A549 (cell line): Measurements from ENCODE around the gene LSS. TPM values are rescaled to one million over a fixed set of nuclear protein-coding genes. Genes with fewer than 3 reads are reported as not detected.
"Not testable (repeated sequence)": the region's sequence is repeated elsewhere in the genome, so short reads cannot be mapped to it uniquely, and the experiment has no call there.

Experiments used
- ATAC-seq, 2 experiments: fragments of 200-7000 bp in 1 of 2; fragments of >200 bp in 1 of 2; cut with Nextera tagmentation in 1 of 2; cut with Tn5 transposase in 1 of 2; 3 replicates each; pipeline versions ENCODE4 v1.8.0 to v1.9.1; 2018 to 2020; ENCODE audit warnings: mild to moderate bottlenecking in 1 of 2, moderate library complexity in 1 of 2
- CTCF ChIA-PET: fragments of 300-600 bp; sonication (Branson Sonifier 250); formaldehyde crosslinking; extraction: SDS; loops from one replicate; lab custom pipeline; 2021; ENCODE audit warnings: antibody characterized with exemption, inconsistent platforms; lab: Yijun Ruan, JAX
- POLR2A ChIA-PET: fragments of 350-600 bp; formaldehyde crosslinking; extraction: SDS; loops from one replicate; lab custom pipeline; 2021; ENCODE audit warnings: antibody characterized with exemption, inconsistent platforms; lab: Yijun Ruan, JAX
- DNase-seq, 2 experiments: peaks; one replicate each; pipeline versions ENCODE4 v3.0.0 to v3.0.0-alpha.2; 2011 to 2016; ENCODE audit warnings: low read depth in 1 of 2, low spot score in 1 of 2
- FAIRE-seq: peaks from 2 replicates; lab custom pipeline; 2011; peaks lifted over from hg19 to GRCh38; lab: Jason Lieb, UNC
- H3K27ac ChIP-seq, 2 experiments: fragments of >200 bp; sonication (Bioruptor Twin); formaldehyde crosslinking; 3 replicates each; pipeline ENCODE4 v1.5.1; 2016 to 2017
- H3K4me1 ChIP-seq: fragments of >200 bp; sonication (Bioruptor Twin); formaldehyde crosslinking; 3 replicates; pipeline ENCODE4 v1.6.1; 2016
- H3K4me2 ChIP-seq: fragments of >200 bp; sonication (Bioruptor Twin); formaldehyde crosslinking; 3 replicates; pipeline ENCODE4 v1.6.1; 2016
- H3K4me3 ChIP-seq: fragments of >200 bp; sonication (Bioruptor Twin); formaldehyde crosslinking; 3 replicates; pipeline ENCODE4 v1.5.1; 2016
- H3K9me3 ChIP-seq: fragments of >200 bp; sonication (Bioruptor Twin); formaldehyde crosslinking; 3 replicates; pipeline ENCODE4 v1.6.1; 2016
- CBX2 ChIP-seq: fragments of 200-600 bp; sonication (generic); IDR thresholded peaks from 2 replicates; pipeline ENCODE4 v1.6.1; 2016; ENCODE audit warnings: low read depth, mild to moderate bottlenecking, borderline replicate concordance
- CEBPB ChIP-seq, 2 experiments: fragments of >200 bp in 1 of 2; sonication (Bioruptor Twin) in 1 of 2; formaldehyde crosslinking in 1 of 2; IDR thresholded peaks; 2 replicates each; pipeline ENCODE4 v1.6.1; 2012 to 2016
- CHD2 ChIP-seq: fragments of 150-350 bp; IDR thresholded peaks from 2 replicates; pipeline ENCODE4 v1.6.1; 2014; ENCODE audit warnings: low read length; ENCODE audit not compliant: partially characterized antibody
- CHD4 ChIP-seq: fragments of 200-600 bp; sonication (generic); IDR thresholded peaks from 2 replicates; pipeline ENCODE4 v1.6.1; 2016; ENCODE audit warnings: antibody characterized with exemption, mild to moderate bottlenecking, borderline replicate concordance
- EHF ChIP-seq: fragments of 250-450 bp; sonication (Bioruptor Pico); IDR thresholded peaks from 2 replicates; pipeline ENCODE4 v1.5.0; 2020; ENCODE audit warnings: mild to moderate bottlenecking
- ESRRA ChIP-seq: fragments of 150-350 bp; IDR thresholded peaks from 2 replicates; pipeline ENCODE4 v1.6.1; 2014; ENCODE audit warnings: mild to moderate bottlenecking, low read length, borderline replicate concordance
- HEYL ChIP-seq: fragments of 250-450 bp; sonication (Bioruptor Pico); IDR thresholded peaks from 2 replicates; pipeline ENCODE4 v1.8.0; 2021; ENCODE audit warnings: mild to moderate bottlenecking, moderate library complexity
- HOXB13 ChIP-seq: fragments of 250-450 bp; sonication (Bioruptor Pico); IDR thresholded peaks from 2 replicates; pipeline ENCODE4 v1.5.0; 2020; ENCODE audit warnings: low read depth, mild to moderate bottlenecking, moderate library complexity
- HOXB5 ChIP-seq: fragments of 250-450 bp; sonication (Bioruptor Pico); IDR thresholded peaks from 2 replicates; pipeline ENCODE4 v1.5.0; 2020; ENCODE audit warnings: mild to moderate bottlenecking, moderate library complexity
- JUN ChIP-seq, 2 experiments: fragments of >200 bp; sonication (Bioruptor Twin); formaldehyde crosslinking; IDR thresholded peaks; 2 replicates in 1 of 2; 3 replicates in 1 of 2; pipeline ENCODE4 v1.6.1; 2016 to 2017
- MAFK ChIP-seq: fragments of 450-650 bp; IDR thresholded peaks from 2 replicates; pipeline ENCODE4 v1.6.1; 2014; ENCODE audit not compliant: partially characterized antibody
- POLR2A ChIP-seq: IDR thresholded peaks from 2 replicates; pipeline ENCODE4 v1.6.1; 2012; ENCODE audit warnings: mild to moderate bottlenecking, low read length
- POLR2AphosphoS2 ChIP-seq: conservative IDR thresholded peaks from 2 replicates; pipeline ENCODE4 v1.6.1; 2012; ENCODE audit warnings: low read length, improper control_type of control experiment, inconsistent platforms
- SMC3 ChIP-seq: fragments of >200 bp; sonication (Bioruptor Twin); formaldehyde crosslinking; IDR thresholded peaks from 3 replicates; pipeline ENCODE4 v1.6.1; 2018; ENCODE audit warnings: inconsistent platforms
- TFCP2L1 ChIP-seq: fragments of 250-450 bp; sonication (Bioruptor Pico); IDR thresholded peaks from 2 replicates; pipeline ENCODE4 v1.5.0; 2021; ENCODE audit warnings: mild to moderate bottlenecking
- ZSCAN20 ChIP-seq: fragments of 250-450 bp; sonication (Bioruptor Pico); IDR thresholded peaks from 2 replicates; pipeline ENCODE4 v1.8.0; 2022; ENCODE audit warnings: mild to moderate bottlenecking, moderate library complexity
- WGBS: methylation state at CpG from one replicate; pipeline ENCODE4 v1.1.6; 2017; ENCODE audit errors: missing lambda C conversion rate; 5-methylcytosine and 5-hydroxymethylcytosine counted together
- polyA plus RNA-seq, 4 experiments: library from polyadenylated mRNA; depleted of rRNA in 3 of 4; stranded (reverse); fragments of >200 nt; fragmentation: RNase III in 1 of 4; extraction: RNeasy Plus Mini Kit Qiagen cat#74134 plus additional on column Dnase treatment in 1 of 4; gene quantifications; 2 replicates in 3 of 4; 3 replicates in 1 of 4; pipeline ENCODE4 v1.2.3, GENCODE V29; 2011 to 2017
- TF ChIP-seq, protein P1 (sequence below): IDR thresholded peaks from 2 replicates; pipeline ENCODE4 v1.6.1; 2012
- TF ChIP-seq, protein P2 (sequence below): IDR thresholded peaks from 2 replicates; pipeline ENCODE4 v1.6.1; 2012; ENCODE audit warnings: low read depth, borderline replicate concordance
- TF ChIP-seq, protein P3 (sequence below): fragments of 250-450 bp; sonication (Bioruptor Pico); IDR thresholded peaks from 2 replicates; pipeline ENCODE4 v1.5.0; 2021; ENCODE audit warnings: mild to moderate bottlenecking, moderate library complexity, borderline replicate concordance
- TF ChIP-seq, protein P4 (sequence below): fragments of >200 bp; sonication (Bioruptor Twin); formaldehyde crosslinking; IDR thresholded peaks from 3 replicates; pipeline ENCODE4 v1.5.1; 2016

Gene LSS
- polyA plus RNA-seq, 2 of the 4 experiments (the other 2 are of a cell fraction): 9.5 to 22.0 TPM

DNA sequence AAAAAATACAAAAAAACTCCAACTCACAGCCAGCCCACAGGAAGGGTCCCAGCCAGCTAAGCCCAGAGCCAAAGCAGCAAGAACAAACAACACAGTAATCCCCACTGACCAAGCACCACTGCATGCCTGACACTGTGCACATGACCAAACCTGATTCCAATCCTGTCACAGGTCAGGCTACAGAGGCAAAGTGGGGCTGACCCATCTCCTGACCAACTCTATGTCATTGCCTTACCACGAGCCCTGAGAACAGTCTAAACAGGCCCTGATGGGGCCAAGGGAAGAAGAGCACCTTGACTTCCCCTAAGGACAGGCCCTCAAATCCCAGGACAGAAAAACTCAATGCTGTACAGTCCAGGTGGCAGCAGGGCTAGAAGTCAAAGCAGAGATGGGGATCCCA, 2.4 kb downstream of the LSS start:
- Histone ChIP-seq H3K4me2 (no peak overlapping the region), H3K9me3 (no peaks in the 10 kb centered on the region), H3K27ac (no peak overlapping the region), H3K4me1 (peaks cover 14% of the 10 kb centered on the region), H3K4me3 (no peak overlapping the region)
- ATAC-seq (no peak), DNase-seq (no peak), FAIRE-seq (no peak)
- no peak for TF ChIP-seq CBX2
- TF ChIP-seq, protein P1, sequence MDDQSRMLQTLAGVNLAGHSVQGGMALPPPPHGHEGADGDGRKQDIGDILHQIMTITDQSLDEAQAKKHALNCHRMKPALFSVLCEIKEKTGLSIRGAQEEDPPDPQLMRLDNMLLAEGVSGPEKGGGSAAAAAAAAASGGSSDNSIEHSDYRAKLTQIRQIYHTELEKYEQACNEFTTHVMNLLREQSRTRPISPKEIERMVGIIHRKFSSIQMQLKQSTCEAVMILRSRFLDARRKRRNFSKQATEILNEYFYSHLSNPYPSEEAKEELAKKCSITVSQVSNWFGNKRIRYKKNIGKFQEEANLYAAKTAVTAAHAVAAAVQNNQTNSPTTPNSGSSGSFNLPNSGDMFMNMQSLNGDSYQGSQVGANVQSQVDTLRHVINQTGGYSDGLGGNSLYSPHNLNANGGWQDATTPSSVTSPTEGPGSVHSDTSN: no peak
- TF ChIP-seq EHF: no peak
- no peak for TF ChIP-seq HEYL (CRISPR knock-in tag)
- TF ChIP-seq HOXB5 (CRISPR knock-in tag): no peak
- TF ChIP-seq CEBPB (IDR thresholded peaks at IDR 0.05): no peak
- TF ChIP-seq MAFK: no peak
- TF ChIP-seq, protein P2, sequence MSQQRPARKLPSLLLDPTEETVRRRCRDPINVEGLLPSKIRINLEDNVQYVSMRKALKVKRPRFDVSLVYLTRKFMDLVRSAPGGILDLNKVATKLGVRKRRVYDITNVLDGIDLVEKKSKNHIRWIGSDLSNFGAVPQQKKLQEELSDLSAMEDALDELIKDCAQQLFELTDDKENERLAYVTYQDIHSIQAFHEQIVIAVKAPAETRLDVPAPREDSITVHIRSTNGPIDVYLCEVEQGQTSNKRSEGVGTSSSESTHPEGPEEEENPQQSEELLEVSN: no peak
- no peak for TF ChIP-seq ESRRA
- no peak for TF ChIP-seq TFCP2L1 (CRISPR knock-in tag)
- no peak for TF ChIP-seq POLR2A
- TF ChIP-seq, protein P3, sequence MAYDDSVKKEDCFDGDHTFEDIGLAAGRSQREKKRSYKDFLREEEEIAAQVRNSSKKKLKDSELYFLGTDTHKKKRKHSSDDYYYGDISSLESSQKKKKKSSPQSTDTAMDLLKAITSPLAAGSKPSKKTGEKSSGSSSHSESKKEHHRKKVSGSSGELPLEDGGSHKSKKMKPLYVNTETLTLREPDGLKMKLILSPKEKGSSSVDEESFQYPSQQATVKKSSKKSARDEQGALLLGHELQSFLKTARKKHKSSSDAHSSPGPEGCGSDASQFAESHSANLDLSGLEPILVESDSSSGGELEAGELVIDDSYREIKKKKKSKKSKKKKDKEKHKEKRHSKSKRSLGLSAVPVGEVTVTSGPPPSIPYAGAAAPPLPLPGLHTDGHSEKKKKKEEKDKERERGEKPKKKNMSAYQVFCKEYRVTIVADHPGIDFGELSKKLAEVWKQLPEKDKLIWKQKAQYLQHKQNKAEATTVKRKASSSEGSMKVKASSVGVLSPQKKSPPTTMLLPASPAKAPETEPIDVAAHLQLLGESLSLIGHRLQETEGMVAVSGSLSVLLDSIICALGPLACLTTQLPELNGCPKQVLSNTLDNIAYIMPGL (CRISPR knock-in tag): no peak
- ChIA-PET POLR2A (no interaction called here), CTCF (interaction anchor here (0.9 to 2.3 kb wide), 3 partner anchors 10 to 14 kb away, joined by 3 to 7 read pairs (median 5); no protein-coding TSS in a partner anchor)
- WGBS: 100% methylated on average over 1 of the region's 1 CpG

DNA sequence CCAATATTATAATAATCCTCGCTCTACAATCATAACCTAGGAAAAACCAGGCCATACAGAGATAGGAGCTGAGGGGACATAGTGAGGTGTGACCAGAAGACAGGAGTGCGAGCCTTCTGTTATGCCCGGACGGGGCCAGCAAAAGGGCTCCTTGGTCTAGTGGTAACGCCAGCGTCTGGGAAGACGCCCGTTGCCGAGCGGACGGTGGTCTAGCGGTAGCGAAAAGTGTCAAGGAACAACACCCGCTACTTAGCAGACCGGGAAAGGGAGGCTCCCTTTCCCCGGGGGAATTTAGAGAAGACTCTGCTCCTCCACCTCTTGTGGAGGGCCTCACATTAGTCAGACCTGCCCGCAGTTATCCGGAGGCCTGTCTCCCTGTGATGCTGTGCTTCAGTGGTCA, 4.9 kb downstream of the LSS start:
- DNase-seq, POLR2A ChIA-PET, H3K4me3 ChIP-seq, H3K4me1 ChIP-seq, H3K9me3 ChIP-seq, FAIRE-seq, H3K4me2 ChIP-seq, ATAC-seq, H3K27ac ChIP-seq: not testable (repeated sequence)
- WGBS: 94% methylated on average over 18 of the region's 18 CpGs
- CTCF ChIA-PET: interaction anchor here (1.0 kb wide), 1 partner anchor 70 kb away, joined by 3 read pairs; no protein-coding TSS in a partner anchor

DNA sequence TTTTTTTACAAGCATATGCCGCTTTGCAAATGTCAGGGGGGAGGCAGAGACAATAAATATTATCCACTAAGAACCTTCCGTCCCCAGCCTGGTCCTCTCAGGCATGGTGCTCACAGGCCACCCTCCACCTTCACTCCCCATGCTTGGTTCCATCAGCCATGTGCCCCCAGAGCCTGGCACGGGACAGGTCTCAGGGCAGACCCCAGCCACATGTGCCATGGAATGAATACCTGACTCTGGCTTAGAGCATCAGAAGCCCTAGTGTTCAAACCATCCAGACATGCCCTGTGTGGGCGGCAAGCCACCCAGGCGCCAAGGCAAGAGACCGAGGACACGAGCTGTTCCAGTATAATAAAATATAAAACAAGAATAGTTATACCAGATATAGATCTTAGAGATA, 5.4 kb downstream of the LSS start:
- H3K4me2 ChIP-seq: no peak overlapping the region
- ATAC-seq: no peak
- FAIRE-seq: no peak
- no peak for TF ChIP-seq CHD2
- TF ChIP-seq HOXB5 (CRISPR knock-in tag): no peak
- TF ChIP-seq JUN (IDR thresholded peaks at IDR 0.05): no peak
- TF ChIP-seq, protein P4, sequence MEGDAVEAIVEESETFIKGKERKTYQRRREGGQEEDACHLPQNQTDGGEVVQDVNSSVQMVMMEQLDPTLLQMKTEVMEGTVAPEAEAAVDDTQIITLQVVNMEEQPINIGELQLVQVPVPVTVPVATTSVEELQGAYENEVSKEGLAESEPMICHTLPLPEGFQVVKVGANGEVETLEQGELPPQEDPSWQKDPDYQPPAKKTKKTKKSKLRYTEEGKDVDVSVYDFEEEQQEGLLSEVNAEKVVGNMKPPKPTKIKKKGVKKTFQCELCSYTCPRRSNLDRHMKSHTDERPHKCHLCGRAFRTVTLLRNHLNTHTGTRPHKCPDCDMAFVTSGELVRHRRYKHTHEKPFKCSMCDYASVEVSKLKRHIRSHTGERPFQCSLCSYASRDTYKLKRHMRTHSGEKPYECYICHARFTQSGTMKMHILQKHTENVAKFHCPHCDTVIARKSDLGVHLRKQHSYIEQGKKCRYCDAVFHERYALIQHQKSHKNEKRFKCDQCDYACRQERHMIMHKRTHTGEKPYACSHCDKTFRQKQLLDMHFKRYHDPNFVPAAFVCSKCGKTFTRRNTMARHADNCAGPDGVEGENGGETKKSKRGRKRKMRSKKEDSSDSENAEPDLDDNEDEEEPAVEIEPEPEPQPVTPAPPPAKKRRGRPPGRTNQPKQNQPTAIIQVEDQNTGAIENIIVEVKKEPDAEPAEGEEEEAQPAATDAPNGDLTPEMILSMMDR: no peak
- no peak for TF ChIP-seq HOXB13 (CRISPR knock-in tag)
- TF ChIP-seq POLR2AphosphoS2: no peak
- TF ChIP-seq ZSCAN20: no peak
- TF ChIP-seq CHD4: no peak
- TF ChIP-seq CBX2: no peak
- no peak for TF ChIP-seq SMC3
- TF ChIP-seq, protein P2: no peak
- TF ChIP-seq, all 56 proteins: peak for 0
- Histone ChIP-seq H3K4me3 (no peak overlapping the region), H3K4me1 (peaks cover 9% of the 10 kb centered on the region; the same call in 1 of the 3 replicates), H3K27ac (no peak overlapping the region), H3K9me3 (no peaks in the 10 kb centered on the region)
- 81% methylated on average over 7 of the region's 7 CpGs for WGBS
- DNase-seq: no peak
- CTCF ChIA-PET: interaction anchor here (1.0 kb wide), 1 partner anchor 70 kb away, joined by 3 read pairs; no protein-coding TSS in a partner anchor
- POLR2A ChIA-PET: no interaction called here
